Measurements from ENCODE around the gene LIPA.

The LIPA gene

DNA sequence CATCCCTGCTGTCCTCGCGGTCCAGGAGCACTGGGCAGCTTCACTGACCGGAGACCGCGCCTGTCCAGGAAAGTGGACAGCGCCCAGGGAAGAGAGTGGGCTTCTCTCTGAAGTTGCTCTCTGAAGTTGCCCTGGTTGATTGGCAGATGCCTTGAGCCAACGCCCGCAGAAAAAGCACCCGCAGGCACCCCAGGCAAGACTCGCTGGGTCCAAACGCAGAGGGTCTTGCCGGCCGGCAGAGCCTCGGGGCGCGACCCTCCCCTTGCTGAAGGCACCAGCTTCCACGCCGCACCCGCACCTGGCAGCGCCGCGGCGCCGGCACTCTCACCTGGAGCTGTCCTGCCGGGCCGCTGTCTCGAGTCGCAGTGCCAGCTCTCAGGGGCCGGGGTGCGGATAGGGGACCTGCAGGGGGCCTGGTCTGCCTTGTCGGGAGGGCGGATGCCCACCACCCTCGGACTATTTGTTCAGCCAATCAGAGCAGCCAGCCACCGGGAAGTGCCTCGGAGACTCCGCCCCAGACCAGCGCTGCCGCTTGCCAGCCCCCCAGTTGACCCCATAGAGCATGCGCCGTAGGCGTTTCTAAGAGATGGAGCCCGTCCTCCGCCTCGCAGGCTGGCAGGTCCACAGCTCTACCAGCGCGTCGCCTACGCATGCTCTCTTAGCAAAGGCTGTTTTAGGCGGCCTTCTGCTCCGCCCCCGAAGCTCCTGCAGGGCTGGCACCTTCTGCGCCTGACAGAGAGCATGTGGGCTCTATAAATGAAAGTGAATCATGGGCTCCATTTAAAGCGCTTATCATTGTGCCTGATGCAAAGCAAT, at the start of gene LIPA:
Gene LIPA, minus strand, starts transcription at position 367 of the 816 bp plus-strand sequence. CDS start 4,127 bp downstream, outside the sequence.
- Histone ChIP-seq H3K36me3 (ENCODE audit: control insufficient read depth, insufficient read depth, low read length) (no peaks in the 10 kb centered on the region), H3K9me3 (ENCODE audit: control insufficient read depth, low read length) (no peaks in the 10 kb centered on the region), H3K9ac (no peak within 1 kb of the TSS), H2AFZ (peak within 1 kb of the TSS; percentile 87), H3K4me1 (no peaks in the 10 kb centered on the region), H3K27me3 (ENCODE audit: control insufficient read depth, insufficient read depth, low read length) (no peaks in the 10 kb centered on the region), H3K4me3 (ENCODE audit: low read depth, low read length) (peak within 1 kb of the TSS; percentile 62), H3K4me2 (ENCODE audit: low read length) (peak within 1 kb of the TSS; percentile 67), H3K27ac (peak within 1 kb of the TSS; percentile 73), H3K79me2 (peaks cover 2% of the 10 kb centered on the region)
- TF ChIP-seq, protein P1, sequence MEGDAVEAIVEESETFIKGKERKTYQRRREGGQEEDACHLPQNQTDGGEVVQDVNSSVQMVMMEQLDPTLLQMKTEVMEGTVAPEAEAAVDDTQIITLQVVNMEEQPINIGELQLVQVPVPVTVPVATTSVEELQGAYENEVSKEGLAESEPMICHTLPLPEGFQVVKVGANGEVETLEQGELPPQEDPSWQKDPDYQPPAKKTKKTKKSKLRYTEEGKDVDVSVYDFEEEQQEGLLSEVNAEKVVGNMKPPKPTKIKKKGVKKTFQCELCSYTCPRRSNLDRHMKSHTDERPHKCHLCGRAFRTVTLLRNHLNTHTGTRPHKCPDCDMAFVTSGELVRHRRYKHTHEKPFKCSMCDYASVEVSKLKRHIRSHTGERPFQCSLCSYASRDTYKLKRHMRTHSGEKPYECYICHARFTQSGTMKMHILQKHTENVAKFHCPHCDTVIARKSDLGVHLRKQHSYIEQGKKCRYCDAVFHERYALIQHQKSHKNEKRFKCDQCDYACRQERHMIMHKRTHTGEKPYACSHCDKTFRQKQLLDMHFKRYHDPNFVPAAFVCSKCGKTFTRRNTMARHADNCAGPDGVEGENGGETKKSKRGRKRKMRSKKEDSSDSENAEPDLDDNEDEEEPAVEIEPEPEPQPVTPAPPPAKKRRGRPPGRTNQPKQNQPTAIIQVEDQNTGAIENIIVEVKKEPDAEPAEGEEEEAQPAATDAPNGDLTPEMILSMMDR (IDR thresholded peaks at IDR 0.05): no peak

DNA sequence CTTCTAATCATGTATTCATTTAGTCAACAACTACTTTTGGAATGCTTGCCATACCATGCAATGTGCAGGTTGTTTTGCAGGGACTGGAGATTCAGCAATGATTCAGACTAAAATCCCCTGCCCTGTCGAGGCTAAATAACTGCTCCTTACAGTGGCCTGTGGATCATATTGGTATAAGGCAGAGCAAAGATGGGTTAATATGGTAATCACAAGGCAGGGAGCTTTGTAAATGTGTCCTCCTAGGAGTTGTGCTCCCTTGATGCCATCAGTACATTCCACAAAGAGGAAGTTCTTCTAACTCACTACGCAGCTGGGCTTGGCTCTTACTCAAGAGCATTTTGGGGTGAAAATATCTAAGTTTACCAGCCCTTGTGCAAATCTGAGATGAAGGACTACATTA, 49.7 kb upstream of the LIPA start:
- peak overlapping the region; percentile 61 for H3K4me3 ChIP-seq (ENCODE audit: low read depth, low read length)
- H3K79me2 ChIP-seq: no peaks in the 10 kb centered on the region
- no peaks in the 10 kb centered on the region for H3K27me3 ChIP-seq (ENCODE audit: control insufficient read depth, insufficient read depth, low read length)
- H3K9me3 ChIP-seq (ENCODE audit: control insufficient read depth, low read length): no peaks in the 10 kb centered on the region
- peak overlapping the region; percentile 83 for H2AFZ ChIP-seq
- H3K36me3 ChIP-seq (ENCODE audit: control insufficient read depth, insufficient read depth, low read length): no peaks in the 10 kb centered on the region
- no peak overlapping the region for H3K9ac ChIP-seq
- peak overlapping the region; percentile 69 for H3K4me2 ChIP-seq (ENCODE audit: low read length)
- H3K4me1 ChIP-seq: peaks cover 14% of the 10 kb centered on the region
- peak overlapping the region; percentile 86 for H3K27ac ChIP-seq
- TF ChIP-seq, protein P1 (IDR thresholded peaks at IDR 0.05): no peak

DNA sequence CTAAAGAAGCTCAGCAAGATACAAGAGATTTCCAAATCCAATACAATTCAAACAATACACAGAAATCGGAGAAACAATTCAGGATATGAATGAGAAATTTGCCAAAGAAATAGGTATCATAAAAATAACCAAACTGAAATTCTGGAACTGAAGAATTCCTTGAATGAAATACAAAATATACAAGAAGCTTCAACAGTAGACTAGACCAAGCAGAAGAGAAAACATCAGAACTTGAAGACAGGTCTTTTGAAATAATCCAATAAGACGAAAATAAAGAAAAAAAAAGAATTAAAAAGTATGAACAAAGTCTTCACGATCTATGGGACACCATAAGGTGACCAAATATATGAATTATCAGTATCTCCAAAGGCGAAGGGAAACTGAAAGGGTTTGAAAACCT, 47.5 kb upstream of the LIPA start:
- Histone ChIP-seq H3K27me3 (ENCODE audit: control insufficient read depth, insufficient read depth, low read length) (no peaks in the 10 kb centered on the region), H3K4me2 (ENCODE audit: low read length) (no peak overlapping the region), H3K9ac (no peak overlapping the region), H3K27ac (no peak overlapping the region), H3K4me3 (ENCODE audit: low read depth, low read length) (no peak overlapping the region), H3K79me2 (no peaks in the 10 kb centered on the region), H2AFZ (no peak overlapping the region), H3K9me3 (ENCODE audit: control insufficient read depth, low read length) (no peaks in the 10 kb centered on the region), H3K36me3 (ENCODE audit: control insufficient read depth, insufficient read depth, low read length) (no peaks in the 10 kb centered on the region), H3K4me1 (peaks cover 14% of the 10 kb centered on the region)
- TF ChIP-seq, protein P1 (IDR thresholded peaks at IDR 0.05): no peak

DNA sequence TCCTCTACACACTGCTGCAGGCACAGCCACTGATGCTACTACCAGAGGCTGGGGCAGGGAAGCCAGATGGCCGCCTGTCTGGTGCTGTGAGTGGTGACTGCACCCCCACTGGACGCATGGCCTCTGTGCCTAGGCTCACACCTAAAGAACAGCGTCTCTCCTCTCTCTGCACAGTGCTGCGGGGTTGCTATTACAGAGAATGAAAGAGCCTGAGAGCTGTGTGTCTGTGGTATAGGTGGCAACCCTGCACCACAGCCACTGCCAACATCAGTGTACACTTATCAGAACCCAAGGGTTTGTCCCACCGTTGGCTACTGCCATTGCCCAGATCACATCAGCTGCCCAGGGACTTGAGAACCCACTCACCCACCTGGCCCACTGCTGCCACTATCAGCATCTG, 46.2 kb upstream of the LIPA start:
- Histone ChIP-seq H3K27ac (no peak overlapping the region), H3K4me2 (ENCODE audit: low read length) (no peak overlapping the region), H3K79me2 (no peaks in the 10 kb centered on the region), H3K27me3 (ENCODE audit: control insufficient read depth, insufficient read depth, low read length) (no peaks in the 10 kb centered on the region), H2AFZ (no peak overlapping the region), H3K4me1 (peaks cover 14% of the 10 kb centered on the region), H3K4me3 (ENCODE audit: low read depth, low read length) (no peak overlapping the region), H3K9ac (no peak overlapping the region), H3K36me3 (ENCODE audit: control insufficient read depth, insufficient read depth, low read length) (no peaks in the 10 kb centered on the region), H3K9me3 (ENCODE audit: control insufficient read depth, low read length) (no peaks in the 10 kb centered on the region)
- TF ChIP-seq, protein P1 (IDR thresholded peaks at IDR 0.05): no peak

DNA sequence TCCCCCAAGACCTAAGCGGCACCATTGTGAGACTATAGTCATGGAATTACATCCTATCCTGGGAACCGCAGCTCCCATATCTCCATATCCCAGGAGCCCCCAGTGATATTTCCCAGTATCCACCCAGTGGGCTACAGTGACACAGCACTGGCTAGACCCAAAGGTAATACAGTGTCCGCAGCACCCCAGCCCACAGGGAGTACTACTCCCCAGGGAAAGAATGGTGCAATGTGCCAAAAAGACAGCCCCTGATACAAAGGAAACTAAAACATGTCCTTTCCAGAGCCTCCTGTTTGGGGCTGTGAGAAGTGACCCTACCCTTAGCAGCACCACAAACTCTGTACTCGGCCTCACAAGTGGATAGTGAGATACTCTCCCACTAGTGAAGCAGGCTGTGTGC, 45.8 kb upstream of the LIPA start:
- Histone ChIP-seq H3K36me3 (ENCODE audit: control insufficient read depth, insufficient read depth, low read length) (no peaks in the 10 kb centered on the region), H3K4me2 (ENCODE audit: low read length) (no peak overlapping the region), H3K27me3 (ENCODE audit: control insufficient read depth, insufficient read depth, low read length) (no peaks in the 10 kb centered on the region), H3K27ac (no peak overlapping the region), H3K9ac (no peak overlapping the region), H3K9me3 (ENCODE audit: control insufficient read depth, low read length) (no peaks in the 10 kb centered on the region), H2AFZ (no peak overlapping the region), H3K4me1 (peaks cover 10% of the 10 kb centered on the region), H3K4me3 (ENCODE audit: low read depth, low read length) (no peak overlapping the region), H3K79me2 (no peaks in the 10 kb centered on the region)
- TF ChIP-seq, protein P1 (IDR thresholded peaks at IDR 0.05): no peak

Data from parathyroid adenoma (tissue), 2 donors.